Right lobe of liver (tissue), 4 donors: ENCODE data around the gene NCS1.

Source experiments
- CTCF ChIP-seq, 4 donors: fragments of 200-600 bp in 3 of 4; fragments of 450-650 bp in 1 of 4; IDR thresholded peaks; one replicate each; pipeline versions ENCODE4 v1.5.1 to v1.8.0; 2016 to 2022; ENCODE audit warnings: antibody characterized with exemption in 4 of 4, mild to moderate bottlenecking in 2 of 4
- POLR2A ChIP-seq: fragments of 450-650 bp; IDR thresholded peaks from one replicate; pipeline ENCODE4 v1.6.1; 2017; ENCODE audit warnings: antibody characterized with exemption, mild to moderate bottlenecking
- donor health status: DM: no; HTN: no; CAD: no.
- donor health status: DM: no; HTN: no; CAD: no.
- donor health status: DM: no; HTN: yes; CAD: no.

GRCh38 chr9:130232899-130233586 is 60.8 kb downstream of the NCS1 start:
- TF ChIP-seq CTCF (IDR thresholded peaks at IDR 0.05) (no peak), POLR2A (no peak)
